ENCODE results near the gene STXBP5.

DNA sequence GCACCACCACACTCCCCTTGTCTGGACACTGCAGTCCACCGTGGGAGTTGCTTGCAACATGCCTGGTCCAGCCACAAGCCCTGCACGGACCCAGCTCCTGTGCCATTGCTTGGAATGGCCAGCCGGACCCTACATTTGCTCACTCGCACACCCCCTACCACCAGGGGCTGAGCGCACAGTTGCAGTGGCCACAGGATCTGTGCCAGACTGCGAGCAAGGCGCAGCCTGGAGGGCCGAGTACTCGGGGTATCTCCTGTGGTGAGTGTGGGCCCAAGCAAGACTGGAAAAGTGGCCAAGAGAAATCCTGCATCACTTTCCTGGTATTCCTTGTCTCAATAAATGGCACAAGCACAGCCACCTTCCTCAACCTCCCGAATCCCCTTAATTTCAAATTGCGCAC is 218.9 kb downstream of the STXBP5 start:
- TF ChIP-seq EP300 (IDR thresholded peaks at IDR 0.05; ENCODE audit: low read depth in 2 of 2, low read length in 2 of 2) (no peak), EP300 (CRISPR knock-in tag; IDR thresholded peaks at IDR 0.05; ENCODE audit: borderline replicate concordance) (no peak), YY1 (IDR thresholded peaks at IDR 0.05; ENCODE audit: insufficient read depth, insufficient replicate concordance, low read depth, low read length) (no peak), NR2F6 (IDR thresholded peaks at IDR 0.05) (no peak), NR2F6 (CRISPR knock-in tag; IDR thresholded peaks at IDR 0.05) (no peak), EED (CRISPR knock-in tag; IDR thresholded peaks at IDR 0.05) (no peak), GTF2F1 (IDR thresholded peaks at IDR 0.05; ENCODE audit: low read length) (no peak), FOSL1 (CRISPR knock-in tag; IDR thresholded peaks at IDR 0.05; ENCODE audit: borderline replicate concordance) (no peak)
- TF ChIP-seq, protein P1, sequence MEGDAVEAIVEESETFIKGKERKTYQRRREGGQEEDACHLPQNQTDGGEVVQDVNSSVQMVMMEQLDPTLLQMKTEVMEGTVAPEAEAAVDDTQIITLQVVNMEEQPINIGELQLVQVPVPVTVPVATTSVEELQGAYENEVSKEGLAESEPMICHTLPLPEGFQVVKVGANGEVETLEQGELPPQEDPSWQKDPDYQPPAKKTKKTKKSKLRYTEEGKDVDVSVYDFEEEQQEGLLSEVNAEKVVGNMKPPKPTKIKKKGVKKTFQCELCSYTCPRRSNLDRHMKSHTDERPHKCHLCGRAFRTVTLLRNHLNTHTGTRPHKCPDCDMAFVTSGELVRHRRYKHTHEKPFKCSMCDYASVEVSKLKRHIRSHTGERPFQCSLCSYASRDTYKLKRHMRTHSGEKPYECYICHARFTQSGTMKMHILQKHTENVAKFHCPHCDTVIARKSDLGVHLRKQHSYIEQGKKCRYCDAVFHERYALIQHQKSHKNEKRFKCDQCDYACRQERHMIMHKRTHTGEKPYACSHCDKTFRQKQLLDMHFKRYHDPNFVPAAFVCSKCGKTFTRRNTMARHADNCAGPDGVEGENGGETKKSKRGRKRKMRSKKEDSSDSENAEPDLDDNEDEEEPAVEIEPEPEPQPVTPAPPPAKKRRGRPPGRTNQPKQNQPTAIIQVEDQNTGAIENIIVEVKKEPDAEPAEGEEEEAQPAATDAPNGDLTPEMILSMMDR (CRISPR knock-in tag; IDR thresholded peaks at IDR 0.05): no peak
- TF ChIP-seq, protein P2, sequence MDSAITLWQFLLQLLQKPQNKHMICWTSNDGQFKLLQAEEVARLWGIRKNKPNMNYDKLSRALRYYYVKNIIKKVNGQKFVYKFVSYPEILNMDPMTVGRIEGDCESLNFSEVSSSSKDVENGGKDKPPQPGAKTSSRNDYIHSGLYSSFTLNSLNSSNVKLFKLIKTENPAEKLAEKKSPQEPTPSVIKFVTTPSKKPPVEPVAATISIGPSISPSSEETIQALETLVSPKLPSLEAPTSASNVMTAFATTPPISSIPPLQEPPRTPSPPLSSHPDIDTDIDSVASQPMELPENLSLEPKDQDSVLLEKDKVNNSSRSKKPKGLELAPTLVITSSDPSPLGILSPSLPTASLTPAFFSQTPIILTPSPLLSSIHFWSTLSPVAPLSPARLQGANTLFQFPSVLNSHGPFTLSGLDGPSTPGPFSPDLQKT (CRISPR knock-in tag; IDR thresholded peaks at IDR 0.05; ENCODE audit: borderline replicate concordance): no peak
